Inferior parietal cortex (tissue), 1 donor: Measurements from ENCODE around the gene IKZF2.

Source experiments
- DNase-seq: peaks from one replicate; pipeline ENCODE4 v3.0.0-alpha.2; 2016; ENCODE audit errors: extremely low spot score

IKZF2 gene

GRCh38 chr2:213152888-213153287 lies 1.5 kb upstream of the IKZF2 start:
- DNase-seq = no peak

GRCh38 chr2:213152065-213152794 lies 818 bp upstream of the IKZF2 start:
- peak; percentile 63 for DNase-seq

DNA sequence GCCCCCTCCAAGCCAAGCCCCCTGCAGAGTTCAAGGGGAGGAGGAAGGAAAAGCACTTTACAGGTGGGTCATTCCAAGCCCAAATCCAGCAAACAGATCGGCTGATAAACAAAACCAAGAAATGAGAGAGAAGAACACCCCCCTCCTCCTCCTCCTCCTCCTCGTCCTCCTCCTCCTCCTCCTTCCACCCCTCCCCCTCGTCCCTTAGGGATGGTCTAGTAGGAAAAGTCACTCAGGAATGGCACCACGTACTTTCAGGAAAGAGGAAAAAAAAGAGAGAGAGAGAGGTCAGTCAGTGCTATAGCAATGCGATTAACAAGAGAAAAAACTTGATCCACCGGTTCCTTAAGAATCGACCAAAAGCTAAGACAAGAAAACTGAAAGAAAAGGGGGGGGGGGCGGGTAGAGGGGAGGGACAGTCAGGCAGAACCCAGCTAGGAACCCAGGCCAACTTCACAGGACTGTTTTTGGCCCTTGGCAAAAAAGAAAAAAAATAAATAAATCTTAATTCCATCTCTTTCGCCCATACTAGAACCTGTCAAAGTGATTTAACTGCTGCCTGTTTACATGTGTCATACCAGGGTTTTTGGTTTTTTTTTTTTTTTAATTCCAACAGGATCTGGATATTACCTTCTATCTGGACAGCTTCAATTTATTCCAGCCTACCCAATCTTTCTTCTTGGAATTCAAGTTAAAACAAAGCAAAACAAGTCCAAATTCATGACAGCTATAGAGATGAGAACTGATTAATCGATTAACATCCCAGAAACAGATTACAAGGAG lies 906 bp downstream of the IKZF2 start:
- no peak for DNase-seq

DNA sequence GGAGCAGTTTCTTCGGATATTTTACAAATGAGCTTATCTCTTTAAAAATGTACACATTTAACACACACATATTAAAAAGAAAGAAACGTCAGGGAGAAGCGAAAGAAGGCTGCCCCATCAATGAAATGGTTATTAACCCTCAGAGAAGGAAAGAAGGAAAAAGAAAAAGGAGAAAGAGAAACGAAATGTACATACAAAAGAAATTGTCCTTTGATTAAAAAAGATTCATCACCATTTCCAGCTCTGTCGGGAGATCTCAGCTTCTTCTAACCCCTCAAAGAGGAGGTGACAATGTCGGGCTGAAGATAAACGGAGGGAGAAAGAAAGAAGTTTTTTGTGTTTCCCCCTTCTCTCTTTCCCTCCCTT lies 1.5 kb downstream of the IKZF2 start:
- no peak for DNase-seq

- no peak for DNase-seq
Measured at GRCh38 chr2:213149294-213149875, 2.0 kb downstream of the IKZF2 start.

GRCh38 chr2:213148572-213149261 lies 2.7 kb downstream of the IKZF2 start:
- DNase-seq = peak; percentile 45

- no peak for DNase-seq
Measured at GRCh38 chr2:213147538-213147937, 3.9 kb downstream of the IKZF2 start.

- no peak for DNase-seq
Measured at GRCh38 chr2:213145715-213146242, 5.6 kb downstream of the IKZF2 start.

DNA sequence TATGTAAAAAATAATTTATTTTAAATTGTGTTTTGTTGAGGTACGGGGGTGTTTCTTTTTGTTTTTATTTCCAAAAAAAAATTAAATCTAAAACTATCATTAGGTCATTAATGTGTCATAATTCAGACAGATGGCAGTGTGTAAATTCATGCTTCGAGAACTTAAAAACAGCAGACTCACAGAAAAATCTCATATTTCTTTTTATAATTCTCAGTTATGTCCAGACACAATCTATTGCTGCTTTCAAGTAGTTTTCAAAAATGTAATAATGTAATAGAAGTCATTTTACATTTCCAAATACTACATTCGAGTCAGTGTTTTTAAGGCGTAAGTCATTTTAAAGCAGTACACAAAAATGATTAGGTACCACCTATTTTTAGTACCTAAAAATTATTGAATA lies 14.3 kb downstream of the IKZF2 start:
- DNase-seq = no peak

DNA sequence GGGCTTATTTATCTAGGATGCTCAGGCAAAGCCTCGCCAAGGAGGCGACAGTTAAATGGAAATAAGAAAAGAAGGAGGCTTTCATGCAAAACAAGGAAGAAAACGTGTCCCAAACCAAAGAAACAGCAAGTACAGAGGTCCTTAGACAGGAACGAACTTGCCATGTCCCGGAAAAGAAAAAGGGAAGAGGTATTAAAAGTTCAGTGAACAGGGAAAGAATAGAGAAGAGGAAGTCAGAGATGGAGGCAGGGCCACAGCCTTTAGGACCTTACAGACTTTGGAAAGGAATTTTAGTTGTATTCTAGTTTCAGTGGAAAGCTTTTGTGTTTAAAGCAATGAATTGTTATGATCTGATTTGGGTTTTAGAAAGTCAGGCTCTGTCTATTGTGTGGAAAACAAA lies 22.1 kb downstream of the IKZF2 start:
- no peak for DNase-seq

DNA sequence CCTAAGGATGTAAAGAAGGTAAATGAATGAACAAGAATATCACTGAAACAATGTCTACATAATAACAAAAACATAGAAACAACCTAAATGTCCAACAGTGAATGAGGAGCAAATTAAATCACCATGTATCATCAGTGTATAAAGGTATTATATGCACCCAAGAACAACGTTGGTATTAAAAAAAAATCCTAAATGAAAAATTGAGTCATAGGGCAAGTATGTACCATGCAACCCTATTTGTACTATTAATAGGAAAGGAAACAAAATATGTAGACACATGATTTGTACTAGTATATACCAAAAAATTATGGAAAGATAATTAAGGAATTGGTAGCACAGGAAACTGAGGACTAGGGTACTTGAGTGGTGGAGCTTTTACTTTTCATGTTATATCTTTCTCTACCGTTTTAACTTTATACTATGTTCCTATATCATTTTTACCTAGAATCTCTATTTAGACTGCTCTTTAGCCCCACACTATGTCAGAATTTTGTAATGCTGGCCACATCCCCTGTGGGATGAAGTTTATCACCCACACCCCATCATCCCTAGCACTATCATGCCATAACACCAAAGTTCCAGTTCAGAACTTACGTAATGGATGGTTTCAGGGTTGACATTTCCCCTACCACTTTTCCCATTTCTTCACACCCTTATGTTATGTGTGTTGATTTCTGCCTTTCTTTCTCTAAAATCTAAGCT lies 25.6 kb downstream of the IKZF2 start:
- no peak for DNase-seq

- DNase-seq = no peak
Measured at GRCh38 chr2:213122725-213123124, 28.7 kb downstream of the IKZF2 start.

DNA sequence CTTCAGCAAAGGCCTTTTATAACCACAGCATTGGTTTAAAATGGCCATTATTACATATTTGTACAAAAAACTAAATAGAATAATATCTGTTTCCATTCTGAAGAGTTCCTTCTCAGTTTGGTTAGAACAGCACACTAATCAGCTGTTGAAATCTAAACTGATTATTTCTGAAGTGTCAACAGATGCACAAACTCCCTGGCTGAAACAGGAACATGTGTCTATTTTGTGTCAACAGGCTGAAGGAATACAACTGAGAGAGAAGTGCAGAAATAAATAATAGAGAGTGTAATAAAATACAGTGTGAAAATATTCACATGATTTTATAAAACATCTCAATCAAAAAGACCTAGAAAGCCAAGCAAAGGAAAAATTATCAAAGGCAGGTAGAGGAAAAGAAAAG lies 29.7 kb downstream of the IKZF2 start:
- DNase-seq = no peak

GRCh38 chr2:213119061-213119809 lies 32.2 kb downstream of the IKZF2 start:
- no peak for DNase-seq

DNA sequence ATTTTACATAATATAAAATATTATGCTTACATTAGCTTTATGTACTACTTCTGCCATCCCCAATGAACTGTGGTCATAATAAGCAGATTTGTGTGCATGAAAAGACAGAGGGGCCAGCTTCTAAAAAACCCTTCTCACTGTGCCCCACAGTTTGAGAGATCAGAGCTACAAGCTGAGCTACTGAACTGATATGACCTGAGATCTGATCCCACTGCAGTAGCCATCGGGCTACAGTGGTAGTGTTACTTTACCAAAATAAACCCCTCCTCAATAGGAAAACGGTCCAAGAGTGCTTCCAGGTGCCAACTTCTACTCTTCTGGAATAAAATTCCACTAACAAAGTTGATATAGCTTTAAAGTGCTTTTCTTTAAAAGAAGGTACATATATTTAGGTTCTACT lies 43.1 kb downstream of the IKZF2 start:
- DNase-seq = no peak

GRCh38 chr2:213107728-213108127 lies 43.7 kb downstream of the IKZF2 start:
- DNase-seq = no peak

DNA sequence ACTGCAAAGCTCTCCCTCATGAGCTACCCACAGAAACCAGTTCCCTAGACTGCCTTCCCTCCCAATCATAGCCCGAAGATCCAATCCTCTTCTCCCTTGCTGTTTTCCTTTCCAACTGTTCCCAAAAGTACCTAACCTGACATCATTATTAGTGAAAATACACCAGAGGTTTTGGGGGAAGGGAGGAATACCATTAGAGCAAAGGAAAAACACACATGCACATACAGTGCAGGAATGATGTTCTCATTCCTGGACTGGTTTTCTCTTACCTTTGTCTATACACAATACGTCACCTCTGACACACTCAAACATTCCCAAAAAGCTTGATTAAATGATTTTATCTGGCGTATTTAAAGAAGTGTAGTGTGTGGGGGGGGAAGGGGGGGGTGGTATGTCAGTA lies 46.2 kb downstream of the IKZF2 start:
- no peak for DNase-seq

DNA sequence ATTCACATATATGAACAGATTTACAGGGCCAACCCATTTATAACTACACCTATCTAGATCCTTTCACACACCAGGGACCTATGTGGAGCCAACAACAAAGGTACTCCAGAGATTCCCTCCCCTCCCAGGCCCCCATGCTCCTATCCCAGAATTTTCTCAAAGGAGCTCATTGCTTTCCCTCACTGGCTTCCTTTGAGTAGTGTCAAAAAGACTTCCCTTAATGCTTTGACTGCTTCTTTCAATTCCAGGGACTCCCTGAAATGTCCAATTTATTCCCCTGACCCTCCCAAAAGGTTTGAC lies 46.6 kb downstream of the IKZF2 start:
- DNase-seq = no peak

DNA sequence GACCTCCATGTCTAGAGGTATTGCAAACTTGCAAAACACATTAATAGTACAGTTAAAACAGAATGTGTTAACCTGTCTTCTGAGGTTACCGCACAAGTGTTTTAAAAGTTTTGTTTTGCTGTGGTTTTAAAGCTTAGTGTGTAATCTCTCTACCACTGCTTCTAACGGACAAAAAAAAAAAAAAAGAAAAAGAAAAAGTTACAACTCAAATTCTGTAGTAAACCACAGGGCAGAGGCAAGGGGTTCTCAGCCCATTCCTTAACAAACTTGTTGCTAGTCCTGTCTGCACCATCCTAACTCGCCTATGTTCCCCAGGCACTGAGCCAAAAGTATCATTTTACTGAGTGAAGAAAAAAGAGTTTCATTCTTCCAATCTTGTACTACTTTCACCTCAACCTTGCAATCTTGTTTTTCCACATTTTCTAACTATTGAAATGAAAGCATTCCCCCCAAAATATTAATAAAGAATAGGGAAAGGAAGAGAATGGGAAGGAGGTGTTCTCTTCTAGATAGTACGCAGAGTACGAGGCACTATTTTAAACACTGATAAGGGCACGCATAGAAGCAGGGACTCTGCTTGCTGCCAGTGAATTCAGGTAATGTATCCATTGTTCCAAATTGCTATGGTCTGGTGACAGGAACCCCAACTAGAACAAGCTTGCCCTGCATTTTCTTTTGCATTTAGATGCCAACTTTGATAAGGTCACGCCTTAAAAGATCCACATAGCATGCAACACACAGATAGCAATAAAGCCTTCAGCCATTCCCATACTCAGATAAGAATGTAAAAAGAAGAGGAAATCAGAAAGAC lies 47.1 kb downstream of the IKZF2 start:
- DNase-seq = no peak
